SU-DHL-6 (cell line): ENCODE results near the gene SERPINB6.
"Not testable (repeated sequence)": the region's sequence is repeated elsewhere in the genome, so short reads cannot be mapped to it uniquely, and the experiment has no call there.

Source experiments
- EZH2phosphoT487 ChIP-seq: fragments of 200-600 bp; sonication (generic), shearing (Covaris generic); conservative IDR thresholded peaks from 2 replicates; pipeline ENCODE4 v1.6.1; 2018; ENCODE audit warnings: mild to moderate bottlenecking, antibody characterized with exemption, low read length, moderate library complexity, mixed read lengths
- TF ChIP-seq, protein P1 (sequence below): fragments of 200-600 bp; sonication (generic); IDR thresholded peaks from one replicate; pipeline ENCODE4 v1.5.1; 2017; ENCODE audit warnings: antibody characterized with exemption, mild to moderate bottlenecking, low read length, moderate library complexity; ENCODE audit not compliant: insufficient read depth, poor library complexity, severe bottlenecking

DNA sequence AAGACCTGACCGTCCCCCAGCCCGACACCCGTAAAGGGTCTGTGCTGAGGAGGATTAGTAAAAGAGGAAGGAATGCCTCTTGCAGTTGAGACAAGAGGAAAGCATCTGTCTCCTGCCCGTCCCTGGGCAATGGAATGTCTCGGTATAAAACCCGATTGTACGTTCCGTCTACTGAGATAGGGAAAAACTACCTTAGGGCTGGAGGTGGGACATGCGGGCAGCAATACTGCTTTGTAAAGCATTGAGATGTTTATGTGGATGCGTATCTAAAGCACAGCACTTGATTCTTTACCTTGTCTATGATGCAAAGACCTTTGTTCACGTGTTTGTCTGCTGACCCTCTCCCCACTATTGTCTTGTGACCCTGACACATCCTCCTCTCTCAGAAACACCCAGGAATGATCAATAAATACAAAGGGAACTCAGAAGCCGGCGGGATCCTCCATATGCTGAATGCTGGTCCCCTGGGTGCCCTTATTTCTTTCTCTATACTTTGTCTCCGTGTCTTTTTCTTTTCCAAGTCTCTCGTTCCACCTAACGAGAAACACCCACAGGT lies 62.2 kb downstream of the SERPINB6 start:
- TF ChIP-seq, protein P1, sequence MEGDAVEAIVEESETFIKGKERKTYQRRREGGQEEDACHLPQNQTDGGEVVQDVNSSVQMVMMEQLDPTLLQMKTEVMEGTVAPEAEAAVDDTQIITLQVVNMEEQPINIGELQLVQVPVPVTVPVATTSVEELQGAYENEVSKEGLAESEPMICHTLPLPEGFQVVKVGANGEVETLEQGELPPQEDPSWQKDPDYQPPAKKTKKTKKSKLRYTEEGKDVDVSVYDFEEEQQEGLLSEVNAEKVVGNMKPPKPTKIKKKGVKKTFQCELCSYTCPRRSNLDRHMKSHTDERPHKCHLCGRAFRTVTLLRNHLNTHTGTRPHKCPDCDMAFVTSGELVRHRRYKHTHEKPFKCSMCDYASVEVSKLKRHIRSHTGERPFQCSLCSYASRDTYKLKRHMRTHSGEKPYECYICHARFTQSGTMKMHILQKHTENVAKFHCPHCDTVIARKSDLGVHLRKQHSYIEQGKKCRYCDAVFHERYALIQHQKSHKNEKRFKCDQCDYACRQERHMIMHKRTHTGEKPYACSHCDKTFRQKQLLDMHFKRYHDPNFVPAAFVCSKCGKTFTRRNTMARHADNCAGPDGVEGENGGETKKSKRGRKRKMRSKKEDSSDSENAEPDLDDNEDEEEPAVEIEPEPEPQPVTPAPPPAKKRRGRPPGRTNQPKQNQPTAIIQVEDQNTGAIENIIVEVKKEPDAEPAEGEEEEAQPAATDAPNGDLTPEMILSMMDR, result not testable (repeated sequence)
- not testable (repeated sequence) for TF ChIP-seq EZH2phosphoT487
